ENCODE measurements around the gene BTBD10.

DNA sequence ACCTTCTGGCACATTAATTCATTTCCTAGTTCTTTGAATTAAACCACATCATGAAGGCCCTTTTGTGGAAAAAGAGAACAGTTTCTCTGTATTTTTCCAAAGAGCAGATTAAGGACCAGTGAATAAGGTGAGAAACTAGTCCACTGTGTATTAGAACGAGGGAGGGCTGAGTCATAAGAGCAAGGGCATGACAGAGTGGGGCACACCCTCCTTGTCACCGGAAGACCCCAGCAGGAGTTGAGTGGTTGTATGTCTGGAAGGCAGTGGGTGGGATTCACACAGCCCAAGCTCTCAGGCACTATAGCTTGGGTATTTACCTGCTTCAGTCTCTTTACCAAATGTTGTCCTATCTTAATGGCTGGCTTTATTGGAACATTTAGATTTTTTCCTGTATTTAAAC is 98.6 kb downstream of the BTBD10 start:
- TF ChIP-seq, protein P1, sequence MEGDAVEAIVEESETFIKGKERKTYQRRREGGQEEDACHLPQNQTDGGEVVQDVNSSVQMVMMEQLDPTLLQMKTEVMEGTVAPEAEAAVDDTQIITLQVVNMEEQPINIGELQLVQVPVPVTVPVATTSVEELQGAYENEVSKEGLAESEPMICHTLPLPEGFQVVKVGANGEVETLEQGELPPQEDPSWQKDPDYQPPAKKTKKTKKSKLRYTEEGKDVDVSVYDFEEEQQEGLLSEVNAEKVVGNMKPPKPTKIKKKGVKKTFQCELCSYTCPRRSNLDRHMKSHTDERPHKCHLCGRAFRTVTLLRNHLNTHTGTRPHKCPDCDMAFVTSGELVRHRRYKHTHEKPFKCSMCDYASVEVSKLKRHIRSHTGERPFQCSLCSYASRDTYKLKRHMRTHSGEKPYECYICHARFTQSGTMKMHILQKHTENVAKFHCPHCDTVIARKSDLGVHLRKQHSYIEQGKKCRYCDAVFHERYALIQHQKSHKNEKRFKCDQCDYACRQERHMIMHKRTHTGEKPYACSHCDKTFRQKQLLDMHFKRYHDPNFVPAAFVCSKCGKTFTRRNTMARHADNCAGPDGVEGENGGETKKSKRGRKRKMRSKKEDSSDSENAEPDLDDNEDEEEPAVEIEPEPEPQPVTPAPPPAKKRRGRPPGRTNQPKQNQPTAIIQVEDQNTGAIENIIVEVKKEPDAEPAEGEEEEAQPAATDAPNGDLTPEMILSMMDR (IDR thresholded peaks at IDR 0.05): no peak
- TF ChIP-seq POLR2A (IDR thresholded peaks at IDR 0.05): no peak

Measured in Peyer's patch (tissue), 4 donors.